Upper lobe of right lung (tissue), 1 donor: ENCODE measurements around the gene FRK. TPM values are rescaled to one million over a fixed set of nuclear protein-coding genes. Genes with fewer than 3 reads are reported as not detected.

Experiments used
- ATAC-seq: fragments of 200-7000 bp; cut with Tn5 transposase; one replicate; pipeline ENCODE4 v1.9.1; 2020; ENCODE audit warnings: mild to moderate bottlenecking, moderate library complexity
- DNase-seq: peaks from one replicate; pipeline ENCODE4 v3.0.0-alpha.2; 2020
- H3K27ac ChIP-seq: fragments of 200-600 bp; one replicate; pipeline ENCODE4 v1.8.0; 2022
- H3K27me3 ChIP-seq: fragments of 200-600 bp; one replicate; pipeline ENCODE4 v1.8.0; 2022; ENCODE audit warnings: mild to moderate bottlenecking
- H3K36me3 ChIP-seq: fragments of 200-600 bp; one replicate; pipeline ENCODE4 v1.8.0; 2022
- H3K4me1 ChIP-seq: fragments of 200-600 bp; one replicate; pipeline ENCODE4 v1.8.0; 2022
- H3K4me3 ChIP-seq: fragments of 200-600 bp; one replicate; pipeline ENCODE4 v1.8.0; 2022; ENCODE audit warnings: mild to moderate bottlenecking
- H3K9me3 ChIP-seq: fragments of 200-600 bp; one replicate; pipeline ENCODE4 v1.8.0; 2022
- CTCF ChIP-seq: fragments of 200-600 bp; IDR thresholded peaks from one replicate; pipeline ENCODE4 v1.8.0; 2022; ENCODE audit warnings: antibody characterized with exemption
- intact Hi-C: fragments of 100-400 bp; cut with DNase I; formaldehyde crosslinking; loops from one replicate; pipeline ENCODE4 v1.11.0; 2022
- total RNA-seq: library from RNA; stranded (reverse); fragmentation: NEBNext Ultra II Directional; extraction: Animal tissue kit (Norgen Biotek cat#: 25700); gene quantifications from one replicate; pipeline ENCODE4 v1.2.1, GENCODE V29; 2021
- donor health status: DM: no; HTN: yes; CAD: no; lungs with severe emphysema.

The FRK gene
- total RNA-seq, 1 donor from 2014 or later: 7.2 TPM

GRCh38 chr6:116033687-116034303, 26.9 kb downstream of the FRK start:
- no peaks in the 10 kb centered on the region for H3K27me3 ChIP-seq
- H3K27ac ChIP-seq: no peak overlapping the region
- intact Hi-C loops: no loop called here
- no peaks in the 10 kb centered on the region for H3K36me3 ChIP-seq
- no peak overlapping the region for H3K4me3 ChIP-seq
- H3K9me3 ChIP-seq: no peaks in the 10 kb centered on the region
- TF ChIP-seq CTCF: no peak
- peaks cover 9% of the 10 kb centered on the region for H3K4me1 ChIP-seq
- DNase-seq (no peak), ATAC-seq (no peak)

GRCh38 chr6:116030770-116031169, 29.9 kb downstream of the FRK start:
- H3K27ac ChIP-seq: no peak overlapping the region
- no peaks in the 10 kb centered on the region for H3K27me3 ChIP-seq
- H3K4me1 ChIP-seq: peaks cover 7% of the 10 kb centered on the region
- intact Hi-C loops: no loop called here
- ATAC-seq: no peak
- no peaks in the 10 kb centered on the region for H3K36me3 ChIP-seq
- DNase-seq: no peak
- no peak overlapping the region for H3K4me3 ChIP-seq
- H3K9me3 ChIP-seq: no peaks in the 10 kb centered on the region
- TF ChIP-seq CTCF: no peak

GRCh38 chr6:116029535-116029934, 31.2 kb downstream of the FRK start:
- H3K36me3 ChIP-seq: no peaks in the 10 kb centered on the region
- no peaks in the 10 kb centered on the region for H3K27me3 ChIP-seq
- no peaks in the 10 kb centered on the region for H3K9me3 ChIP-seq
- no peak overlapping the region for H3K27ac ChIP-seq
- no peak for TF ChIP-seq CTCF
- ATAC-seq (no peak), DNase-seq (no peak)
- intact Hi-C loops: no loop called here
- H3K4me1 ChIP-seq: peaks cover 7% of the 10 kb centered on the region
- no peak overlapping the region for H3K4me3 ChIP-seq

- no peak for DNase-seq
- Histone ChIP-seq H3K36me3 (no peaks in the 10 kb centered on the region), H3K4me1 (peaks cover 7% of the 10 kb centered on the region), H3K9me3 (no peaks in the 10 kb centered on the region), H3K4me3 (no peak overlapping the region), H3K27me3 (no peaks in the 10 kb centered on the region), H3K27ac (no peak overlapping the region)
- intact Hi-C loops: no loop called here
- no peak for TF ChIP-seq CTCF
- ATAC-seq: no peak
Measured at GRCh38 chr6:116028233-116028632, 32.5 kb downstream of the FRK start.

GRCh38 chr6:116027801-116028200, 32.9 kb downstream of the FRK start:
- intact Hi-C loops: no loop called here
- Histone ChIP-seq H3K4me1 (peaks cover 7% of the 10 kb centered on the region), H3K27ac (no peak overlapping the region), H3K36me3 (no peaks in the 10 kb centered on the region), H3K27me3 (no peaks in the 10 kb centered on the region), H3K9me3 (no peaks in the 10 kb centered on the region), H3K4me3 (no peak overlapping the region)
- ATAC-seq (no peak), DNase-seq (no peak)
- no peak for TF ChIP-seq CTCF

- DNase-seq (no peak), ATAC-seq (no peak)
- Histone ChIP-seq H3K9me3 (no peaks in the 10 kb centered on the region), H3K4me3 (no peak overlapping the region), H3K27ac (no peak overlapping the region), H3K27me3 (no peaks in the 10 kb centered on the region), H3K4me1 (peaks cover 7% of the 10 kb centered on the region), H3K36me3 (no peaks in the 10 kb centered on the region)
- intact Hi-C loops: no loop called here
- no peak for TF ChIP-seq CTCF
Measured at GRCh38 chr6:116025405-116025804, 35.3 kb downstream of the FRK start.
